Osteoblast (primary cell): Measurements from ENCODE around the gene FAR1. TPM values are rescaled to one million over a fixed set of nuclear protein-coding genes. Genes with fewer than 3 reads are reported as not detected.

Source experiments
- DNase-seq: peaks from one replicate; pipeline ENCODE4 v3.0.0; 2011; ENCODE audit warnings: low spot score, mixed read lengths; ENCODE audit not compliant: insufficient read length; ENCODE audit errors: missing footprints
- H2AFZ ChIP-seq: 2 replicates; pipeline ENCODE4 v1.6.0; 2011; ENCODE audit warnings: mild to moderate bottlenecking, low read length
- H3K27ac ChIP-seq: 2 replicates; pipeline ENCODE4 v1.5.1; 2011; ENCODE audit warnings: mild to moderate bottlenecking, low read depth, low read length, moderate library complexity
- H3K27me3 ChIP-seq: 2 replicates; pipeline ENCODE4 v1.6.0; 2012; ENCODE audit warnings: mild to moderate bottlenecking, control low read depth, inconsistent platforms, low read length, moderate library complexity; ENCODE audit not compliant: insufficient read depth
- H3K36me3 ChIP-seq: 2 replicates; pipeline ENCODE4 v1.5.1; 2011; ENCODE audit warnings: mild to moderate bottlenecking, low read length, control low read depth, moderate library complexity; ENCODE audit not compliant: insufficient read depth
- H3K4me1 ChIP-seq: 2 replicates; pipeline ENCODE4 v1.5.1; 2011; ENCODE audit warnings: mild to moderate bottlenecking, low read length, control low read depth, moderate library complexity; ENCODE audit not compliant: insufficient read depth
- H3K4me2 ChIP-seq: 2 replicates; pipeline ENCODE4 v1.6.0; 2011; ENCODE audit warnings: mild to moderate bottlenecking, low read length; ENCODE audit not compliant: insufficient read depth
- H3K4me3 ChIP-seq: fragments of 200-600 bp; sonication (generic); 3 replicates; pipeline ENCODE4 v1.5.1; 2012; ENCODE audit warnings: mild to moderate bottlenecking, low read length, inconsistent platforms; ENCODE audit not compliant: insufficient read depth
- H3K79me2 ChIP-seq: 2 replicates; pipeline ENCODE4 v1.6.0; 2012; ENCODE audit warnings: mild to moderate bottlenecking, low read length, control low read depth, inconsistent platforms; ENCODE audit not compliant: insufficient read depth
- H3K9me3 ChIP-seq: 2 replicates; pipeline ENCODE4 v1.5.1; 2011; ENCODE audit warnings: low read depth, low read length, control low read depth
- H4K20me1 ChIP-seq: 2 replicates; pipeline ENCODE4 v1.6.0; 2012; ENCODE audit warnings: mild to moderate bottlenecking, low read length, control low read depth; ENCODE audit not compliant: insufficient read depth
- total RNA-seq: library from RNA; depleted of rRNA; stranded (reverse); fragments of >200 nt; gene quantifications from 2 replicates; pipeline ENCODE4 v1.2.3, GENCODE V29; 2012
- TF ChIP-seq, protein P1 (sequence below): IDR thresholded peaks from 2 replicates; pipeline ENCODE4 v1.5.1; 2011; ENCODE audit warnings: mild to moderate bottlenecking, low read depth, low read length, moderate library complexity; ENCODE audit errors: extremely low read depth

Gene FAR1
- total RNA-seq, 1 donor: 61.9 TPM

GRCh38 chr11:13763341-13763740 lies 94.9 kb downstream of the FAR1 start:
- H3K79me2 ChIP-seq: no peaks in the 10 kb centered on the region
- no peak overlapping the region for H3K4me3 ChIP-seq
- no peak overlapping the region for H2AFZ ChIP-seq
- H3K27ac ChIP-seq: no peak overlapping the region
- no peaks in the 10 kb centered on the region for H4K20me1 ChIP-seq
- no peaks in the 10 kb centered on the region for H3K27me3 ChIP-seq
- no peaks in the 10 kb centered on the region for H3K9me3 ChIP-seq
- TF ChIP-seq, protein P1, sequence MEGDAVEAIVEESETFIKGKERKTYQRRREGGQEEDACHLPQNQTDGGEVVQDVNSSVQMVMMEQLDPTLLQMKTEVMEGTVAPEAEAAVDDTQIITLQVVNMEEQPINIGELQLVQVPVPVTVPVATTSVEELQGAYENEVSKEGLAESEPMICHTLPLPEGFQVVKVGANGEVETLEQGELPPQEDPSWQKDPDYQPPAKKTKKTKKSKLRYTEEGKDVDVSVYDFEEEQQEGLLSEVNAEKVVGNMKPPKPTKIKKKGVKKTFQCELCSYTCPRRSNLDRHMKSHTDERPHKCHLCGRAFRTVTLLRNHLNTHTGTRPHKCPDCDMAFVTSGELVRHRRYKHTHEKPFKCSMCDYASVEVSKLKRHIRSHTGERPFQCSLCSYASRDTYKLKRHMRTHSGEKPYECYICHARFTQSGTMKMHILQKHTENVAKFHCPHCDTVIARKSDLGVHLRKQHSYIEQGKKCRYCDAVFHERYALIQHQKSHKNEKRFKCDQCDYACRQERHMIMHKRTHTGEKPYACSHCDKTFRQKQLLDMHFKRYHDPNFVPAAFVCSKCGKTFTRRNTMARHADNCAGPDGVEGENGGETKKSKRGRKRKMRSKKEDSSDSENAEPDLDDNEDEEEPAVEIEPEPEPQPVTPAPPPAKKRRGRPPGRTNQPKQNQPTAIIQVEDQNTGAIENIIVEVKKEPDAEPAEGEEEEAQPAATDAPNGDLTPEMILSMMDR: no peak
- H3K4me1 ChIP-seq: peaks cover 11% of the 10 kb centered on the region
- no peak for DNase-seq
- no peak overlapping the region for H3K4me2 ChIP-seq
- no peaks in the 10 kb centered on the region for H3K36me3 ChIP-seq

DNA sequence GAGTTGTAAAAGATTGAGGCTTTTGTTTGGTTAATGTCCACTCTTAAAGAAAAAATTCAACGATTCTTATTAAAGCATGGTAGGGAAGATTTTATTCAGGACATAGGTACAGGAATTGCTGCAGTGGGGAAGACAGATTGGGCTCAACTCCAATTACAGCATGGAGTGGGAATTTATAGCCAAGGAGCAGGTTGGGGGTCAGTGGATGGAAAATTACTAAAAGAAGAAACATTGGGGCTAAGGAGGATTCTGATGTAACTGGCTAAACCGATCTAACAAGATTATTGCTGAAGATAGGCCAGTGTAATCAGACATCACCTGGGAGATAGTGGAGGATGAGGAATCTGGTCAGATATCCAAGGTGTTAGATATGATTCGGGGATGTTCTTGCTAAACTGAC lies 97.4 kb downstream of the FAR1 start:
- no peak for DNase-seq
- H3K9me3 ChIP-seq: no peaks in the 10 kb centered on the region
- TF ChIP-seq, protein P1: no peak

DNA sequence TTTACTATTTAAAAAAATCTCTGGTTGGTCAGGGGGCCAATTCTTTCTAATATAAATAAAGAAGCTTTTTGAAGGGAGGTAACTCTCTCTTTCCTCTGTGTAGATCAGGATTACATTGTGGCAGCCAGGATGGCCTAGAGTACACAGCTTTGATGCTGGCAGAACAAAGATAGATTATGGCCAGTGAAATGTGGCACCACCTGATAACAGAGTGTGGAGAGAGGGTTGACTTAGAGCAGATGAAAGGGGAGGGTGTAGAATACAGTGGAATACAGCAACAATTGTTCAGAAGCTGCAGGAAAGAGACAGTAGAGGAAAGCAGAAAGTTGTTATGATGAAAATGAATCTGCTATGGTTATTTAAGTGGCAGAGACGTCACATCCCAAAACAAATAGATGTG lies 99.0 kb downstream of the FAR1 start:
- no peak overlapping the region for H3K4me3 ChIP-seq
- H3K79me2 ChIP-seq: no peaks in the 10 kb centered on the region
- H3K27ac ChIP-seq: no peak overlapping the region
- TF ChIP-seq, protein P1: no peak
- no peaks in the 10 kb centered on the region for H3K9me3 ChIP-seq
- no peak for DNase-seq
- no peaks in the 10 kb centered on the region for H3K27me3 ChIP-seq
- H3K36me3 ChIP-seq: no peaks in the 10 kb centered on the region
- H4K20me1 ChIP-seq: no peaks in the 10 kb centered on the region
- no peak overlapping the region for H3K4me2 ChIP-seq
- no peaks in the 10 kb centered on the region for H3K4me1 ChIP-seq
- H2AFZ ChIP-seq: no peak overlapping the region

More for the DNA sequence above, 97.4 kb downstream of the FAR1 start:
- H3K79me2 ChIP-seq: no peaks in the 10 kb centered on the region
- no peaks in the 10 kb centered on the region for H3K27me3 ChIP-seq
- no peak overlapping the region for H2AFZ ChIP-seq
- H3K27ac ChIP-seq: no peak overlapping the region
- no peaks in the 10 kb centered on the region for H3K36me3 ChIP-seq
- no peak overlapping the region for H3K4me2 ChIP-seq
- peaks cover 11% of the 10 kb centered on the region for H3K4me1 ChIP-seq
- no peak overlapping the region for H3K4me3 ChIP-seq
- H4K20me1 ChIP-seq: no peaks in the 10 kb centered on the region

DNA sequence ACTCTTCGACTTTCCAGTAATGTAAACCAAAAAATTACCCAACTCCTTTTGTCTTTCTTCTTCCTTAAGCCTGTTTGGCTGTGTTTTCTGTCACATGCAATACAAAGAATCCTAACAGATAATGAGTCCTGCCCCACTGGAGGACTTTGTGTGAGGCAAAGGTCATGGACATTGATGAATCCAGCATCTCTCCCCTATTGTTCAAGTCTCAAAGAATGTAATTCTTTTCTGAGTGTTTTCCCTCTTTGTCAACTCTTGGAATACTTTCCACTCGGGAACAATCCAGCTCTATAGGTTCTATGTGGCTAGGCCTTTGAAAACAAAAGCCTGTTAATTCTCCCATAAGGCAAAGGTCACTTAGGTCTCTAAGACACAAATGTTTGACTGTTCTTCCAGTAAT lies 100.7 kb downstream of the FAR1 start:
- Histone ChIP-seq H3K27me3 (no peaks in the 10 kb centered on the region), H3K9me3 (no peaks in the 10 kb centered on the region), H3K27ac (no peak overlapping the region), H3K79me2 (no peaks in the 10 kb centered on the region), H4K20me1 (no peaks in the 10 kb centered on the region), H2AFZ (no peak overlapping the region), H3K4me3 (no peak overlapping the region), H3K4me2 (no peak overlapping the region), H3K36me3 (no peaks in the 10 kb centered on the region), H3K4me1 (no peaks in the 10 kb centered on the region)
- TF ChIP-seq, protein P1: no peak
- DNase-seq: no peak
